GM19099 (cell line): ENCODE data around the gene TOX4.
A peak's percentile ranks its signal among the peaks of the same experiment; 100 is the strongest.

Experiments used
- POLR2A ChIP-seq: IDR thresholded peaks from 3 replicates; pipeline ENCODE4 v1.6.1; 2011; ENCODE audit warnings: low read depth; ENCODE audit not compliant: insufficient read length; ENCODE audit errors: extremely low read depth

Gene TOX4

GRCh38 chr14:21494902-21495762 lies 18.1 kb downstream of the TOX4 start:
- TF ChIP-seq POLR2A = no peak

GRCh38 chr14:21496453-21496852 lies 19.5 kb downstream of the TOX4 start:
- no peak for TF ChIP-seq POLR2A

- no peak for TF ChIP-seq POLR2A
Observed at GRCh38 chr14:21498540-21499526, 21.8 kb downstream of the TOX4 start.

GRCh38 chr14:21501568-21501967 lies 24.6 kb downstream of the TOX4 start:
- no peak for TF ChIP-seq POLR2A

GRCh38 chr14:21503376-21503775 lies 26.4 kb downstream of the TOX4 start:
- TF ChIP-seq POLR2A = no peak

GRCh38 chr14:21505012-21505553 lies 28.1 kb downstream of the TOX4 start:
- no peak for TF ChIP-seq POLR2A

GRCh38 chr14:21506557-21506956 lies 29.6 kb downstream of the TOX4 start:
- TF ChIP-seq POLR2A = no peak

- TF ChIP-seq POLR2A = no peak
Observed at GRCh38 chr14:21509432-21510143, 32.6 kb downstream of the TOX4 start.

GRCh38 chr14:21510735-21511657 lies 34.0 kb downstream of the TOX4 start, which contains the start of gene METTL3:
Gene METTL3, minus strand, starts transcription at chr14:21511340. Its CDS starts 117 bp downstream, at chr14:21511223.
- peak; percentile 77 for TF ChIP-seq POLR2A

- TF ChIP-seq POLR2A = no peak
Observed at GRCh38 chr14:21514341-21514740, 37.3 kb downstream of the TOX4 start.

- TF ChIP-seq POLR2A = no peak
Observed at GRCh38 chr14:21518725-21519124, 41.7 kb downstream of the TOX4 start.

GRCh38 chr14:21520767-21521166 lies 43.8 kb downstream of the TOX4 start:
- no peak for TF ChIP-seq POLR2A

GRCh38 chr14:21521501-21521900 lies 44.5 kb downstream of the TOX4 start:
- no peak for TF ChIP-seq POLR2A
